GM18907 (cell line): Measurements from ENCODE around the gene TMEM187.
"Not testable (repeated sequence)": the region's sequence is repeated elsewhere in the genome, so short reads cannot be mapped to it uniquely, and the experiment has no call there.

ENCODE experiments used
- ATAC-seq: cut with Tn5 transposase; IDR thresholded peaks from one replicate; pipeline ENCODE4 v1.9.1; 2021; ENCODE audit warnings: mild to moderate bottlenecking, moderate library complexity; ENCODE audit not compliant: unreplicated experiment

Gene TMEM187

GRCh38 chrX:153993978-153994377 is 21.4 kb downstream of the TMEM187 start:
- no peak for ATAC-seq

- ATAC-seq: not testable (repeated sequence)
Observed at GRCh38 chrX:153994398-153994797, 21.8 kb downstream of the TMEM187 start.

- ATAC-seq: no peak
Observed at GRCh38 chrX:153995504-153995903, 22.9 kb downstream of the TMEM187 start.

- ATAC-seq: no peak
Observed at GRCh38 chrX:153999359-154000037, 26.9 kb downstream of the TMEM187 start.

- no peak for ATAC-seq
Observed at GRCh38 chrX:154000051-154000450, 27.5 kb downstream of the TMEM187 start.

- peak; percentile 58 for ATAC-seq
Observed at GRCh38 chrX:154002215-154002719, 29.7 kb downstream of the TMEM187 start.

- ATAC-seq: no peak
Observed at GRCh38 chrX:154004315-154004714, 31.8 kb downstream of the TMEM187 start.

- no peak for ATAC-seq
Observed at GRCh38 chrX:154006947-154007346, 34.4 kb downstream of the TMEM187 start.

- ATAC-seq: no peak
Observed at GRCh38 chrX:154008521-154008920, 36.0 kb downstream of the TMEM187 start.

- no peak for ATAC-seq
Observed at GRCh38 chrX:154010330-154011087, 38.0 kb downstream of the TMEM187 start.

GRCh38 chrX:154011376-154012335 is 39.1 kb downstream of the TMEM187 start:
- no peak for ATAC-seq

- no peak for ATAC-seq
Observed at GRCh38 chrX:154012336-154012991, 39.9 kb downstream of the TMEM187 start.

- ATAC-seq: no peak
Observed at GRCh38 chrX:154013001-154013421, 40.5 kb downstream of the TMEM187 start.

GRCh38 chrX:154013614-154014360 is 41.2 kb downstream of the TMEM187 start:
- ATAC-seq: no peak

- no peak for ATAC-seq
Observed at GRCh38 chrX:154014429-154015380, 42.2 kb downstream of the TMEM187 start.

- ATAC-seq: no peak
Observed at GRCh38 chrX:154015581-154016264, 43.2 kb downstream of the TMEM187 start.

- ATAC-seq: no peak
Observed at GRCh38 chrX:154016366-154017076, 44.0 kb downstream of the TMEM187 start.
